Brain microvascular endothelial cell (primary cell): ENCODE measurements around the gene USH1C.

Source experiments
- DNase-seq: peaks from one replicate; pipeline ENCODE4 v3.0.0-alpha.2; 2020
- H3K27ac ChIP-seq: fragments of 250-450 bp; sonication (Bioruptor Pico); 2 replicates; pipeline ENCODE4 v1.5.1; 2020; ENCODE audit warnings: mild to moderate bottlenecking, moderate library complexity
- H3K27me3 ChIP-seq: fragments of 250-450 bp; sonication (Bioruptor Pico); replicated peaks from 2 replicates; pipeline ENCODE4 v1.5.1; 2020; ENCODE audit warnings: mild to moderate bottlenecking
- H3K36me3 ChIP-seq: fragments of 250-450 bp; sonication (Bioruptor Pico); replicated peaks from 2 replicates; pipeline ENCODE4 v1.5.1; 2020; ENCODE audit warnings: mild to moderate bottlenecking
- H3K4me3 ChIP-seq: 2 replicates; pipeline ENCODE4 v1.5.1; 2011; ENCODE audit warnings: low read depth, mild to moderate bottlenecking, control low read depth, low read length, moderate library complexity
- in situ Hi-C: cut with HindIII; loops from 2 replicates; pipeline ENCODE4 v1.10.0; 2017; ENCODE audit warnings: low sequenced_read_pairs, low pct_ligation_motif_present
- TF ChIP-seq, protein P1 (sequence below): IDR thresholded peaks from 2 replicates; pipeline ENCODE4 v1.5.1; 2011; ENCODE audit warnings: low read depth, mild to moderate bottlenecking, moderate library complexity, low read length, control low read depth, inconsistent platforms; ENCODE audit errors: missing control alignments

The USH1C gene

DNA sequence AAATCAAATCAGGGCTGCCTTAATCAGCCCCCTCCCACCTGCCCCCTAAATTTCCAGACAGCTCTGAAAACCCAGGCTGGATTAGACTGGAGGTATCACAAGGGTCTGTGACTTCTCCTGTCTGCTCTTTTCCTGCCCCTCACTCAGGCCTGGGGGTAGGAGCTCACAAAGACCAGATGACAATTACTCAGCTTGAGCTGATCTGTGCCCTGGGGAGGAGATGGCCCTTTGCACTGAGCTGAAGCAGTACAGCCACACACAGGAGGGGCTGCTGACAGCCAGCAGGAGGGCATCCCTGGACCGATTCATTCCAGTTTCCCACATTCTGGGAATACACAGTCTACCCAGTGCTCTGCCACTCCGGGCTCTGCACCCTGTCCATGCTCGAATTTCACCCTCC lies 71.7 kb downstream of the USH1C start:
- no peak for DNase-seq
- in situ Hi-C loops, result no loop called here
- Histone ChIP-seq H3K4me3 (no peak overlapping the region), H3K27me3 (peaks cover 39% of the 10 kb centered on the region), H3K36me3 (no peaks in the 10 kb centered on the region), H3K27ac (no peak overlapping the region)
- TF ChIP-seq, protein P1, sequence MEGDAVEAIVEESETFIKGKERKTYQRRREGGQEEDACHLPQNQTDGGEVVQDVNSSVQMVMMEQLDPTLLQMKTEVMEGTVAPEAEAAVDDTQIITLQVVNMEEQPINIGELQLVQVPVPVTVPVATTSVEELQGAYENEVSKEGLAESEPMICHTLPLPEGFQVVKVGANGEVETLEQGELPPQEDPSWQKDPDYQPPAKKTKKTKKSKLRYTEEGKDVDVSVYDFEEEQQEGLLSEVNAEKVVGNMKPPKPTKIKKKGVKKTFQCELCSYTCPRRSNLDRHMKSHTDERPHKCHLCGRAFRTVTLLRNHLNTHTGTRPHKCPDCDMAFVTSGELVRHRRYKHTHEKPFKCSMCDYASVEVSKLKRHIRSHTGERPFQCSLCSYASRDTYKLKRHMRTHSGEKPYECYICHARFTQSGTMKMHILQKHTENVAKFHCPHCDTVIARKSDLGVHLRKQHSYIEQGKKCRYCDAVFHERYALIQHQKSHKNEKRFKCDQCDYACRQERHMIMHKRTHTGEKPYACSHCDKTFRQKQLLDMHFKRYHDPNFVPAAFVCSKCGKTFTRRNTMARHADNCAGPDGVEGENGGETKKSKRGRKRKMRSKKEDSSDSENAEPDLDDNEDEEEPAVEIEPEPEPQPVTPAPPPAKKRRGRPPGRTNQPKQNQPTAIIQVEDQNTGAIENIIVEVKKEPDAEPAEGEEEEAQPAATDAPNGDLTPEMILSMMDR, result no peak

DNA sequence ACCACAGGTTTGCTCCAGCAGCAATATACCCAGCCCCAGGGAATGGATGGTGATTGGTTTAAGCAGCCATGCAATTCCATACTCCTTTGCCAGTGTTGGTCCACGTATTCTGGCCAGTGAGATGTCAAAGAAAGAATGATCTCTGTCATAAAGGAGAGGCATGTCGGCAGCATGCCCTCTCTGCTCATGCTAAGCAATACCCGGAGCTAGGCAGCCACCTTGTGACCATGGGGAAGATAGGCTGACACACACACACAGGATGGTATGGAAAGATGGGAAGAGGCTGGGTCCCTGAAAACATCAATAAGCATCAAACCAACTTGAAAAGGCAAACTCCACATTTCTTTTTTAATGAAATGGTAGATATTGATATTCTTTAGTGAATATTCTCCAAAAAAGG lies 72.7 kb downstream of the USH1C start:
- Histone ChIP-seq H3K27ac (no peak overlapping the region), H3K36me3 (no peaks in the 10 kb centered on the region), H3K4me3 (no peak overlapping the region), H3K27me3 (peaks cover 32% of the 10 kb centered on the region)
- in situ Hi-C loops, result no loop called here
- DNase-seq, result no peak
- TF ChIP-seq, protein P1, result no peak

DNA sequence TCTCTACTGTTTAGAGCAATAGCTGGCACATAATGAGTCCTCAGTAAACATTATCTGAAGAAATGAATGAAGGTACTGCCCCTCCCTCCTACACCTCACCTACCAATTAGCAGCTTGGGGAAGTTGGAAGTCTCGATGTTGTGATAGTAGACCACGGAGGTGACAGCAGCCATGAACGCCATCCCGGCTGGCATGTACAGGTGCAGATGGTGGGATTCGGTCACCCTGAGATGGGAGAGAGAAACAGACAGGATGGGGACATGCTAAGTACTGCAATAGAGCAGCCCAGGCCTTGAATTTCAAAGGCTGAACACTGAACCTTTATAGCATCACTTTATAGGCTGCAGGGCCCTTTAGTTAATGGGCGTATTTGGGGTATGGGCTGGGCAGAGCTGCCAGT lies 74.2 kb downstream of the USH1C start:
- peaks cover 17% of the 10 kb centered on the region for H3K27me3 ChIP-seq
- TF ChIP-seq, protein P1, result no peak
- H3K36me3 ChIP-seq, result no peaks in the 10 kb centered on the region
- no peak overlapping the region for H3K4me3 ChIP-seq
- DNase-seq, result no peak
- in situ Hi-C loops, result no loop called here
- H3K27ac ChIP-seq, result no peak overlapping the region

DNA sequence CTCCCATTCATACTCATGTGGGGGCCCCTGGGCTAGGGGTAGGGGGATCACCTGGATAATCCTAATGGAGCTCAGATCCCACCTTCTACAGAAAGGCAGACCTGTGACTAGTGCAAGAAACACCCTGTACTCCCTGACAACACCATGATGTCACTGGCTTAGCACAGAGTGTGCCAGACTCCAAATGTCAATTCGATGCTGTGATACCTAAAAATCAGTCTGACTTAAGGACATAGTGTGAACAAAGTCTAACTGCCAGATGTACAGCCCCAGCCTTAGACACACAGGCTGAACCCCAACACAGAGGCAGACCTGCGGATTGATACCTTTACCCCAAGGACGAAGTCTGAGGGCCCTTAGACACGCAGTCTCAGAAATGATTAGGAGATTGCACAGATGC lies 76.1 kb downstream of the USH1C start:
- DNase-seq, result no peak
- TF ChIP-seq, protein P1, result no peak
- Histone ChIP-seq H3K36me3 (no peaks in the 10 kb centered on the region), H3K27me3 (peaks cover 4% of the 10 kb centered on the region), H3K4me3 (no peak overlapping the region), H3K27ac (no peak overlapping the region)
- in situ Hi-C loops, result no loop called here

DNA sequence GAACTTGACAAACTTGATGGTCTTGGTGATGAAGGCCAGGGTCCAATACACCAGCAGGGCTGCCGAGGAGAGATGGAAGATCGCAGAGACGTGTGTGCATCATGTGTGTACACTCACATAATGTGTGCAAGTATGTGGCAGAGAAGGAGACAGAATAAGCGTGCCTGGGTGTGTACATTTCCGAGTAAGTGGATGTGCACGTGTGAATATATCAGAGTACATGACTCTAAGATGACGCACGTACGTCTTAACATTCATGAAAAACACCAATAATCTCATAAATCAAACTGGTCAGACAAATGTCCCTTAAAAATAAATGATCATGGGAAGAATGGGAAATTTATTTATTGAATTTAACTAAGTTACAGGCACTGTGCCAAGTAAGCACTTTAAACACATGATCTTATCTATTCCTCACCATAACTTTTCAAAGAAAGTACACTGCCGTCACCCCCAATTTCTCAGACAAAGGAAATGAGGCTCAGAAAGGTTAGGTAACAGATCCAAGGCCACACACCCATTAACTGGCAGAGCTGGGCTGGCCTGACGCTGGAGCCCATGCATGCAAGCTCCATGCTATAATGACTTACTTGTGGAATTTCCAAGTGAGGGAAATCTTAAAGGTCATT lies 80.6 kb downstream of the USH1C start:
- Histone ChIP-seq H3K4me3 (no peak overlapping the region), H3K36me3 (no peaks in the 10 kb centered on the region), H3K27me3 (no peaks in the 10 kb centered on the region), H3K27ac (no peak overlapping the region)
- TF ChIP-seq, protein P1, result no peak
- in situ Hi-C loops, result no loop called here
- no peak for DNase-seq

DNA sequence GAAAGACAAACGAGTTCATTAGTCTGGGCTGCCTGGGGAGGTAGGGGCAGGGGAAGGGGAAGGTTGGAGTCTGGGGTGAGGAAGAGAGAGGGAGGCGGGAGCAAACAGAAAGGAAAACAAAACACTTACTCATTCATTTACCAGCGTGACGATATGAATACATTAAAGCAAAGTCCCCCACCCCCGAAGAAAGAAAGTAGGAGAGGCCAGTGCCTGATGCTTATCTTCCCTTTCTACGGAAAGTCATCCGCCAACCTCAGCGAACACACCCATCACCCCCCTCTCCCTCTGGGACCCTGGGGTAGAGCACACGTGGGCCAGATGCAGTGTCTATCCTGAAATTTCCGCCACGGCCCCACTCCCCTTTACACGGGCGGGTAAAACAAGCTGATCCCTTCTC lies 81.3 kb downstream of the USH1C start:
- H3K27ac ChIP-seq, result no peak overlapping the region
- no peaks in the 10 kb centered on the region for H3K36me3 ChIP-seq
- no peak for DNase-seq
- in situ Hi-C loops, result no loop called here
- H3K27me3 ChIP-seq, result no peaks in the 10 kb centered on the region
- TF ChIP-seq, protein P1, result no peak
- H3K4me3 ChIP-seq, result no peak overlapping the region
